Measurements from ENCODE around the gene ZKSCAN8. TPM values are rescaled to one million over a fixed set of nuclear protein-coding genes. Genes with fewer than 3 reads are reported as not detected.
A peak's percentile ranks its signal among the peaks of the same experiment; 100 is the strongest.

ZKSCAN8 gene
- total RNA-seq, 1 experiment from 2014 or later = 25.4 TPM

DNA sequence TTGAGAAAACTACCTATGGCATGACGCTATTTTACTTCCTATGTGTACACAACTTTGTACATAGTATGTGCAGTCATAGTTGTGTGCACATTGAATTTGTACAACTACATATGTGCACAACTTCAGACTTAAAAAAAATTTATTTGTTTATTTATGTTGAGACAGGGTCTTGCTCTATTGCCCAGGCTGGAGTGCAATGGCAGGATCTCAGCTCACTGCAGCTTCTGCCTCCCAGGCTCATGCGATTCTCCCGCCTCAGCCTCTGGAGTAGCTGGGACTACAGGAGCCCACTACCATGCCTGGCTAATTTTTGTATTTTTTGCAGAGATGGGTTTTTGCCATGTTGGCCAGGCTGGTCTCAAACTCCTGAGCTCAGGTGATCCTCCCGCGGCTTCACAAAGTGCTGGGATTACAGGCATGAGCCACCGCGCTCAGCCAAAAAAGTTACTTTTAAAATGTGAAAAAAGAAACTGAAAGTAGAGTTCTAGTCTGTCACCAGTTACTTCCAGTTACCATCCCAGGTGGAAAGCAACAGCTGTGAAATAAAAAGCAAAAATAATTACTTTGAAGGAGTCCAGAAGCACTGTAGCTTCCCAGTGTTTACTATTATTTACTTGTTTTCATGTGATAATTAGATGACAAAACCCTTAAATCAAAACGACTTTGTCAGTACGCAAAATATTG, 1.7 kb upstream of the ZKSCAN8 start:
- Histone ChIP-seq H2AK5ac (ENCODE audit: insufficient read length, low read length) (no peak overlapping the region), H2BK20ac (ENCODE audit: low read depth, low read length, poor library complexity, severe bottlenecking) (no peak overlapping the region), H3K4me1 (ENCODE audit: insufficient read depth, low read length) (peaks cover 4% of the 10 kb centered on the region; the same call in 1 of the 2 replicates), H4K91ac (ENCODE audit: insufficient read length, low read depth, low read length) (no peak overlapping the region), H2BK5ac (ENCODE audit: insufficient read length, low read length) (no peak overlapping the region), H3K79me1 (ENCODE audit: insufficient read depth, low read depth, low read length, poor library complexity, severe bottlenecking) (no peaks in the 10 kb centered on the region), H2AFZ (ENCODE audit: low read length) (no peak overlapping the region), H3K56ac (ENCODE audit: insufficient read length, low read depth, low read length) (no peak overlapping the region), H3K4me2 (ENCODE audit: insufficient read depth, insufficient read length, low read length) (no peak overlapping the region), H3K14ac (ENCODE audit: insufficient read depth, low read length) (no peak overlapping the region), H2BK120ac (ENCODE audit: low read depth, low read length, poor library complexity, severe bottlenecking) (no peak overlapping the region), H3K9me3 (ENCODE audit: control insufficient read depth, low read depth, low read length) (no peaks in the 10 kb centered on the region), H2BK12ac (ENCODE audit: insufficient read length, low read depth, low read length) (no peak overlapping the region), H3K9ac (ENCODE audit: extremely low read depth, insufficient read length, low read length) (no peak overlapping the region), H3K23ac (ENCODE audit: insufficient read length, low read depth, low read length) (no peak overlapping the region), H4K5ac (ENCODE audit: insufficient read length, low read depth, low read length) (no peak overlapping the region), H3T11ph (ENCODE audit: low read length) (no peak overlapping the region), H3K27me3 (ENCODE audit: insufficient read depth, low read length) (no peaks in the 10 kb centered on the region; the same call in 1 of the 2 replicates), H3K79me2 (ENCODE audit: insufficient read depth, low read length) (peaks cover 4% of the 10 kb centered on the region; the same call in 1 of the 2 replicates), H4K8ac (replicated peaks; ENCODE audit: insufficient read length, low read depth, low read length) (no peak overlapping the region), H4K20me1 (ENCODE audit: control insufficient read depth, insufficient read depth, insufficient read length) (no peaks in the 10 kb centered on the region), H3K23me2 (ENCODE audit: insufficient read length, low read depth, low read length, poor library complexity, severe bottlenecking) (peaks cover 19% of the 10 kb centered on the region), H3K27ac (ENCODE audit: insufficient read length, low read depth, low read length) (no peak overlapping the region), H3K18ac (ENCODE audit: insufficient read length, low read depth, low read length) (no peak overlapping the region), H2BK15ac (ENCODE audit: low read depth, low read length) (no peak overlapping the region), H3K4ac (ENCODE audit: low read depth, low read length) (no peak overlapping the region)
- no peak for TF ChIP-seq CTCF (conservative IDR thresholded peaks at IDR 0.05)
- DNase-seq = no peak
- H3K27me3 Mint-ChIP-seq (ENCODE audit: low read depth) = peaks cover 23% of the 10 kb centered on the region
- H3K4me1 Mint-ChIP-seq = peaks cover 21 to 29% of the 10 kb centered on the region in 2 experiments
- H3K4me3 Mint-ChIP-seq = peak overlapping the region; percentile 2 to 52; a peak in 3 of 5 replicates
- H3K27ac Mint-ChIP-seq = no peak overlapping the region
- no peaks in the 10 kb centered on the region for H3K9me3 Mint-ChIP-seq
- WGBS (ENCODE audit: extremely low coverage, insufficient read length, low lambda C conversion rate) = no CpG with 5 or more reads among the region's 9 CpGs
- peaks cover 3 to 13% (median 12%) of the 10 kb centered on the region in 3 experiments; a peak in 6 of 7 replicates for H3K36me3 Mint-ChIP-seq (ENCODE audit: insufficient read depth in 1 of 3, low read depth in 3 of 3)
